CD4-positive, alpha-beta T cell treated with Interleukin-15 for 1 hour (primary cell): Measurements from ENCODE around the gene ADPRH.

ENCODE experiments used
- DNase-seq: peaks from one replicate; pipeline ENCODE4 v3.0.0-alpha.2; 2020

ADPRH gene

DNA sequence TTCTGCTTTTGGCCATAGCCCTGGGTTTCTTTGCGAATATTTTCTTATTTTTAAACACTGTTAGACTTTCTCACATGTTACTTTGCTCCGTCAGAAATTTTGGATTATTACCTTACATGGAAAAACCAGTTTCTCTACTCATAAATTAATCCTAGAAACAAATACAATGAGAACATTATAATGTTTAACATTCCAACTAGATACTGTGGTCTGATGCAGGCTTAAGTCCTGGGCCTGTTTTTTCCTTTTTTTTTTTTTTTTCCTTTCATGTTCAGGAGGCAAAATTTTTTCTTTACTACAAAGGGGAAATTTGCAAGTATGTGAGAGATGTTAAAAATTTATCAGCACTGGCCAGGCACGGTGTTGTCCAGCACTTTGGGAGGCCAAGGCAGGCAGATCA lies 52.2 kb downstream of the ADPRH start:
- DNase-seq: no peak

DNA sequence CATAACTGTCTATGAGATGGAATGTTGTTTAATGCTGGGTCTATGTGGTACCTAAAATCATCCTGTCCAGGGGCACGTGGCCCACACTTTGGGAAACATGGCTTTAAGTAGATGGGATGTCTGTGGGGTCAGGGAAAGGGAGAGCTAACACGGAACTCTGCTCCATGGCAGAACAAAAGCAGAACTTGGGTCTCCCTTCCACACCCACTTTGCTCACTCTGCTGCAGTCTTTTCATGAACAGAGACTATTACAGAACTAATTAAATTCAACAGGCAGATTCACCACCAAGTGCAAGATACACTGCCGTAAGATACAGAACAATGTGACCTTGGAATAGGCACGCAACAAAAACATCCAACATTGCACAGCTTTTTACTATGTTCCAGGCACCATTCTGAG lies 52.9 kb downstream of the ADPRH start:
- DNase-seq: no peak

DNA sequence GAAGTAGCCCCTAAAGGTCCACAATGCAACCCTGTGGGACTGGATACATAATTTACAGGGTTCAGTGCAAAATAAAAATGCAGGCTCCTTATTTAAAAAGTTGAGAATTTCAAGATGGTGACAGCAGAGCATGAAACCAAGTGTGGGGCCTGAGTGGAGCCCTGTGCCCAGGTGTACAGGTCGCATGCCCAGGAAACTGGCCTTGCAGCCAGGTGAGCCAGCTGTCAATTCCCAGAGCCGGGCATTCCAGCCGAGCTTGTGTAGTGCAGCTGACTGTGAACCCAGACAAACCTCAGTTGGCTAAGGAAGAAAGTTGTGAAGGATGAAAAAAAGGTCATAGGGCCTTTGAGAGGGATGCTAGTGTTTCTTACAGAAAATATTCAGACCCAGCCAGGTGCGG lies 53.5 kb downstream of the ADPRH start:
- no peak for DNase-seq

DNA sequence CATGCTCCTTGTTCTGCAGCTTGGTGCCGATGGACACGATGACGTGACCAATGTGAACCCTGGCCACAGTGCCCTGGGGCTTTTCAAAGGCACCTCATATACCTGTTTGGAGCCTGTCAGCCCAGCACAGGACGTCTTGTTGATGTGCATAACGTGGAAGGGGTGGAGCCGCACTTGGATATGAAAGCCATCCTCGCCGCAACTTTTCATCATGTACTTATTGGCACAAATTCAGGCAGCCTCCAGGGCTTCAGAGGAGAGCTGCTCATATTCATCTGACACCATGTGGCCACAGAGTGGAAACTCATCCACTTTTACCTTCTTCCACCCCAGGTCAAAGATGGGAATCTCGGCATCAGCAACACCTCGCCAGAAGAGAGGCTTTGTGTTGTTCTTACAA lies 56.4 kb downstream of the ADPRH start:
- no peak for DNase-seq

DNA sequence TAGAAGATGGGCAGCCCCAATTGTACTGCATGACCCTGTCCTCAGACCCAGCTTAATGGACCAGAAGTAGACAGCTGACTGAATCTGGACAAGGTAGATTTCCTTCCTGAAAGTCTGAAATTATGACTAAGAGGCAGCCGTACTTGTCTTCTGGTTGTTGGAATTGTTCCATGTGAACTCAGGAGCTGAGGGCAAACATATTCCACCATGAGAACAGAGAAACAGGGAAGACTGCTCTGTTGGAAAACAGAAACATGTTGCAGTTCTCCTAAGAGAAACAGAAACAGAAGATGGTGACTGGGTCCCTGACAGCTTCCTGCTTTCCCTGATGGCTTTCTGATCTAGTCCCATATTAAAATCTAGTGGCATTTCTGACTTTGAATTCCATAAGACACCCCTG lies 57.0 kb downstream of the ADPRH start:
- no peak for DNase-seq

DNA sequence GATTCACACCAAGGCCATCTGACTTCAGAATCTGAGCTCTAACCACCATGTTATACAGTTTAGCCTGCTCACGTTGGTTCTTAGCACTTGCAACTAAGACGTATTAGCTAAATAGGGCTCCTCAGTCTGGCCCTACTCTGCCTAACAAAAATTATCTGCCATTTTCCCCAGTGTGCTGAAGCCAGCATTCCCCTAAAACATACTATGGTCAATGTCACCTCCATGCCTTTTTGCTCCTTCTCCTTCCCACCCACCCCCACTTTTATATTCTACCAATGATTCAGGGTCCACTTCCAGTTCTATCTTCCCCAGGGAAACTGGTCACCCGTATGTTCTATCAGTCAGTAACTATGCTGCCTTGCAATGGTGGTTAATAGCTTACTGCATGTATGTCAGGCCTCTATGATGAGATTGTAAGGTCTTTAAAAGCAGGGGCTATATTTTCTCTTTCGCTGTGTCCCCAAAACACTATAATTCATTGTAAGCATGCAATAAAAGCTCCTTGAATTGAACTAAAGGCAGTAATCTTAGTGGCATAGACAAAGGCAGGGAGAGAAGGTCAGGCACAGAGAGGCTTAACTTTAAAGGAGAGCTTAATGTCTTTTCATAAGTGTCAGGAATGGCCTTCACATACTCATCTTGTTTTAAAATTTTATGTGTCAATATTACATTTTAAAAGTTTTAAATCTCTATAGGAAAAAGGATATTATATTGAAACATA lies 57.8 kb downstream of the ADPRH start:
- DNase-seq: no peak

DNA sequence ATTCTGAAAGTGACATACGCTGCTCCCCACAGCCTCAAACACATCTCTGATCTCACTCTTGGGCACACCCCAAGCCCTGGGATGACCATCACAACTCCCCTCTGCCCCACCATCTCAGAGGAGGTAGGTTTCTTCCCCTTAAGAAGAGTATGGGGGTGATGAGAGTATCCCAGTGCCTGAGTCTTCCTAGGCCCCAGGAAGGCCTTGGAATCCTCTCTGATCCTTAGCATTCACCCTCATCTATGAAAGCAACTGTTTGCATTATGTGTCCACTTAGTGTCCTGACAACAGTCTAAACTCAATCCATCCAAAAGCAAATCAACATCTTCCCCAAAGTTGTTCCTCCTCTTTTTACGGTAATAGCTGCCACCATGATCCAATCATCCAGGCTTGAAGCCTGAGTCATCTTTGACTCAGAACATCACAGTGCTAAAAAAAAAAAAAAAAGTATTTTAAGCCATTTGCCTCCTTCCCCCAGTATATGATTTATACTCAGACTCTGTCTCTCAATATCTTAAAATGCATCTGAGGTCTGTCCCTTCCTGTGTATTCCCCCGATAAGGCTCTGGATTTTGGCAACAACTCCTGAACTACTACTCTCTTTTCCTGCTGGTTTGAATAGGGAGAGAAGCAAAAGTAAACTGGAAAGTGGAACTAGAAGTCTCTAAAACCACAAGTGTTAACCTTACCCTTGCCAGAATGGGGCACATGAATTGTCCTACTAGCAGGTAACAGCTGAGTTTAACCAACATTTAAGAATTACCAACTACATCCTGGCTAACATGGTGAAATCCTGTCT lies 58.6 kb downstream of the ADPRH start:
- DNase-seq: peak; percentile 40
